ENCODE data around the gene MVB12B. TPM values are rescaled to one million over a fixed set of nuclear protein-coding genes. Genes with fewer than 3 reads are reported as not detected.

MVB12B gene
- total and polyA plus RNA-seq, 2 of the 8 experiments (the other 6 are each of a cell fraction or from before 2014, with no cell fraction given): 2.6 to 5.0 TPM

GRCh38 chr9:126303488-126303887, 23.1 kb upstream of the MVB12B start:
- no peak overlapping the region for H4K5ac ChIP-seq (ENCODE audit: insufficient read length, low read depth, low read length)
- H2AK5ac ChIP-seq (ENCODE audit: low read depth, low read length): no peak overlapping the region
- ChIA-PET CTCF (ENCODE audit: partially characterized antibody) (interaction anchor here (0.6 to 11.5 kb wide), 11 partner anchors 8 to 299 kb away, joined by 3 to 108 read pairs (median 4); no protein-coding TSS in a partner anchor), POLR2A (ENCODE audit: partially characterized antibody) (no interaction called here)
- H3K27ac ChIP-seq (ENCODE audit: low read depth, low read length): no peak overlapping the region
- H2BK20ac ChIP-seq (ENCODE audit: low read length): no peak overlapping the region
- no peak overlapping the region for H4K91ac ChIP-seq (replicated peaks; ENCODE audit: insufficient read length, low read length)
- no peaks in the 10 kb centered on the region for H3K79me2 ChIP-seq (ENCODE audit: control insufficient read depth in 1 of 2, insufficient read depth in 2 of 2, low read length in 2 of 2)
- no peak overlapping the region for H3K23ac ChIP-seq (ENCODE audit: insufficient read length)
- no peak overlapping the region for H2BK12ac ChIP-seq (ENCODE audit: low read depth, low read length)
- no peaks in the 10 kb centered on the region; a peak in 1 of 7 replicates for H3K4me1 ChIP-seq (replicated peaks in 1 of 4; ENCODE audit: control insufficient read depth in 3 of 4, insufficient read depth in 4 of 4, low read length in 3 of 4)
- 61% methylated on average over 3 of the region's 3 CpGs; no CpG with 5 or more reads in 1 of the 2 experiments for WGBS, 2 experiments (ENCODE audit: extremely low coverage in 1 of 2, insufficient coverage in 1 of 2, insufficient read length in 1 of 2, insufficient replicate concordance in 2 of 2, low coverage in 1 of 2, low lambda C conversion rate in 2 of 2, missing lambda C conversion rate in 1 of 2)
- no peak overlapping the region; the same call in 1 of the 2 replicates for H2BK5ac ChIP-seq (ENCODE audit: low read depth, low read length)
- no peak overlapping the region for H3K9ac ChIP-seq (replicated peaks in 1 of 4; ENCODE audit: extremely low read depth in 1 of 4, low read depth in 3 of 4, low read length in 3 of 4)
- no peak overlapping the region for H2BK120ac ChIP-seq (replicated peaks; ENCODE audit: low read depth, low read length)
- no peak overlapping the region for H3K18ac ChIP-seq (ENCODE audit: extremely low read depth, low read length)
- no peak overlapping the region for H4K8ac ChIP-seq (ENCODE audit: extremely low read depth, insufficient read depth, low read length)
- no peaks in the 10 kb centered on the region for H4K20me1 ChIP-seq (replicated peaks in 1 of 2; ENCODE audit: control insufficient read depth in 1 of 2, insufficient read depth in 2 of 2, low read length in 2 of 2)
- no peak overlapping the region for H2BK15ac ChIP-seq (ENCODE audit: low read length)
- no peak overlapping the region for H3K4ac ChIP-seq (replicated peaks; ENCODE audit: insufficient read length, low read depth, low read length)
- peak overlapping the region; percentile 95 for H2AFZ ChIP-seq (ENCODE audit: low read length)
- no peak overlapping the region for H3K56ac ChIP-seq (replicated peaks; ENCODE audit: insufficient read length, low read depth, low read length)
- no peaks in the 10 kb centered on the region for H3K27me3 ChIP-seq (replicated peaks in 1 of 4; ENCODE audit: control insufficient read depth in 3 of 4, extremely low read depth in 1 of 4, insufficient read depth in 3 of 4, low read length in 3 of 4)
- no peaks in the 10 kb centered on the region for H3K9me3 ChIP-seq (ENCODE audit: insufficient read depth in 2 of 2, low read depth in 1 of 2, low read length in 1 of 2)
- FAIRE-seq (peak; percentile 94), DNase-seq (ENCODE audit: low read depth in 1 of 2, low spot score in 2 of 2) (peak in 1 of 2 experiments; percentile 33)
- H3K4me3 ChIP-seq (ENCODE audit: extremely low read depth in 1 of 4, insufficient read depth in 2 of 4, low read depth in 3 of 4, low read length in 4 of 4): no peak overlapping the region
- no peaks in the 10 kb centered on the region for H3K79me1 ChIP-seq (ENCODE audit: low read depth, low read length)
- TF ChIP-seq YY1 (IDR thresholded peaks at IDR 0.05; ENCODE audit: low read depth, low read length) (peak; percentile 36; the same call in 1 of the 2 replicates), CBX5 (IDR thresholded peaks at IDR 0.05; ENCODE audit: low read depth, low read length) (no peak), SIX5 (IDR thresholded peaks at IDR 0.05; ENCODE audit: low read depth, low read length) (peak; percentile 55)
- H3K36me3 ChIP-seq (ENCODE audit: control insufficient read depth in 2 of 4, insufficient read depth in 4 of 4, low read length in 3 of 4): no peaks in the 10 kb centered on the region
- H3K4me2 ChIP-seq (ENCODE audit: insufficient read depth in 1 of 2, low read depth in 2 of 2, low read length in 2 of 2): no peak overlapping the region
- 0 out of 2 replicates have a peak, but pooled peaks cover 2% of the 10 kb centered on the region for H3K23me2 ChIP-seq (ENCODE audit: low read depth, low read length)
- H3K14ac ChIP-seq (ENCODE audit: insufficient read length): no peak overlapping the region
